Natural killer cell (primary cell): ENCODE results near the gene CASQ2. TPM values are rescaled to one million over a fixed set of nuclear protein-coding genes. Genes with fewer than 3 reads are reported as not detected.

ENCODE experiments used
- ATAC-seq, 3 donors: fragments of 150-1000 bp in 2 of 3; fragments of 200-7000 bp in 1 of 3; cut with Tn5 transposase; 1 replicate in 1 of 3; 2 replicates in 2 of 3; pipeline ENCODE4 v1.10.0; 2021; ENCODE audit warnings: mild to moderate bottlenecking in 2 of 3, moderate library complexity in 2 of 3
- DNase-seq, 2 donors: peaks; one replicate each; pipeline versions ENCODE4 v3.0.0 to v3.0.0-alpha.2; 2013 to 2021; ENCODE audit warnings: mixed read lengths in 1 of 2
- H3K27ac ChIP-seq: one replicate; pipeline ENCODE4 v1.5.1; 2013; ENCODE audit warnings: mild to moderate bottlenecking, low read length
- H3K27me3 ChIP-seq: one replicate; pipeline ENCODE4 v1.6.1; 2013; ENCODE audit warnings: low read length; ENCODE audit not compliant: control insufficient read depth, insufficient read depth
- H3K36me3 ChIP-seq: one replicate; pipeline ENCODE4 v1.6.1; 2013; ENCODE audit warnings: low read length; ENCODE audit not compliant: control insufficient read depth, insufficient read depth
- H3K4me1 ChIP-seq: one replicate; pipeline ENCODE4 v1.6.1; 2013; ENCODE audit warnings: low read length; ENCODE audit not compliant: control insufficient read depth, insufficient read depth
- H3K4me3 ChIP-seq: one replicate; pipeline ENCODE4 v1.5.1; 2013; ENCODE audit warnings: low read length
- H3K9me3 ChIP-seq: one replicate; pipeline ENCODE4 v1.6.1; 2013; ENCODE audit warnings: low read length; ENCODE audit not compliant: control insufficient read depth, insufficient read depth
- H3K27ac Mint-ChIP-seq, 2 donors: one replicate each; pipeline ENCODE4 v1.8.0; 2022; ENCODE audit warnings: mild to moderate bottlenecking in 2 of 2, mixed read lengths in 2 of 2, moderate library complexity in 1 of 2
- H3K27me3 Mint-ChIP-seq, 2 donors: one replicate each; pipeline ENCODE4 v1.8.0; 2022; ENCODE audit warnings: low read depth in 2 of 2, mixed read lengths in 2 of 2
- H3K36me3 Mint-ChIP-seq: one replicate; pipeline ENCODE4 v1.8.0; 2022; ENCODE audit warnings: mixed read lengths
- H3K4me1 Mint-ChIP-seq, 2 donors: one replicate each; pipeline ENCODE4 v1.8.0; 2022; ENCODE audit warnings: mixed read lengths in 2 of 2
- H3K4me3 Mint-ChIP-seq: one replicate; pipeline ENCODE4 v1.8.0; 2022; ENCODE audit warnings: mild to moderate bottlenecking, moderate library complexity, mixed read lengths
- H3K9me3 Mint-ChIP-seq, 2 donors: one replicate each; pipeline ENCODE4 v1.8.0; 2022; ENCODE audit warnings: mixed read lengths in 2 of 2
- CTCF ChIP-seq: fragments of 200-600 bp; IDR thresholded peaks from one replicate; pipeline ENCODE4 v1.8.0; 2022; ENCODE audit warnings: antibody characterized with exemption
- WGBS: methylation state at CpG from one replicate; pipeline ENCODE4 v1.1.7; 2013; ENCODE audit warnings: missing lambda C conversion rate; ENCODE audit not compliant: insufficient coverage; 5-methylcytosine and 5-hydroxymethylcytosine counted together
- intact Hi-C: fragments of 100-400 bp; cut with micrococcal nuclease; formaldehyde crosslinking; loops from one replicate; pipeline ENCODE4 v1.14.2; 2022
- total RNA-seq, 4 donors: library from RNA; stranded (reverse); fragments of 120-200 nt in 1 of 4; gene quantifications; one replicate each; pipeline versions ENCODE4 v1.2.3 to v1.2.4, GENCODE V29; 2013 to 2022

Gene CASQ2
- total RNA-seq, 3 donors from 2014 or later (not counting 1 experiment from before 2014, with no cell fraction given) = not detected

GRCh38 chr1:115722221-115722620 lies 46.3 kb downstream of the CASQ2 start:
- no peaks in the 10 kb centered on the region for H3K36me3 Mint-ChIP-seq
- no CpG with 5 or more reads among the region's 1 CpG for WGBS
- H3K4me1 ChIP-seq = no peaks in the 10 kb centered on the region
- H3K9me3 ChIP-seq = no peaks in the 10 kb centered on the region
- no peak overlapping the region for H3K4me3 ChIP-seq
- DNase-seq = no peak
- no peak for TF ChIP-seq CTCF
- no peaks in the 10 kb centered on the region for H3K27me3 Mint-ChIP-seq
- H3K36me3 ChIP-seq = no peaks in the 10 kb centered on the region
- ATAC-seq = no peak
- H3K27ac ChIP-seq = no peak overlapping the region
- no peaks in the 10 kb centered on the region for H3K4me1 Mint-ChIP-seq
- no peak overlapping the region for H3K4me3 Mint-ChIP-seq
- H3K27ac Mint-ChIP-seq = no peak overlapping the region
- no peaks in the 10 kb centered on the region for H3K9me3 Mint-ChIP-seq
- intact Hi-C loops = no loop called here
- no peaks in the 10 kb centered on the region for H3K27me3 ChIP-seq

GRCh38 chr1:115719285-115719684 lies 49.2 kb downstream of the CASQ2 start:
- TF ChIP-seq CTCF = no peak
- intact Hi-C loops = no loop called here
- no peak for ATAC-seq
- H3K9me3 Mint-ChIP-seq = no peaks in the 10 kb centered on the region
- H3K4me1 Mint-ChIP-seq = no peaks in the 10 kb centered on the region
- no peaks in the 10 kb centered on the region for H3K36me3 Mint-ChIP-seq
- DNase-seq = no peak
- Histone ChIP-seq H3K4me3 (no peak overlapping the region), H3K9me3 (no peaks in the 10 kb centered on the region), H3K36me3 (no peaks in the 10 kb centered on the region), H3K27ac (no peak overlapping the region), H3K4me1 (no peaks in the 10 kb centered on the region), H3K27me3 (no peaks in the 10 kb centered on the region)
- no peaks in the 10 kb centered on the region for H3K27me3 Mint-ChIP-seq
- WGBS = 92% methylated on average over 7 of the region's 7 CpGs
- no peak overlapping the region for H3K27ac Mint-ChIP-seq
- no peak overlapping the region for H3K4me3 Mint-ChIP-seq

GRCh38 chr1:115718011-115718754 lies 50.3 kb downstream of the CASQ2 start:
- Histone ChIP-seq H3K4me1 (no peaks in the 10 kb centered on the region), H3K27ac (no peak overlapping the region), H3K27me3 (no peaks in the 10 kb centered on the region), H3K9me3 (no peaks in the 10 kb centered on the region), H3K4me3 (no peak overlapping the region), H3K36me3 (no peaks in the 10 kb centered on the region)
- Mint-ChIP-seq H3K9me3 (no peaks in the 10 kb centered on the region), H3K27me3 (no peaks in the 10 kb centered on the region), H3K36me3 (no peaks in the 10 kb centered on the region), H3K4me1 (no peaks in the 10 kb centered on the region), H3K27ac (no peak overlapping the region), H3K4me3 (no peak overlapping the region)
- intact Hi-C loops = no loop called here
- ATAC-seq = no peak
- no peak for DNase-seq
- no peak for TF ChIP-seq CTCF
- WGBS = 85% methylated on average over 5 of the region's 5 CpGs

- Mint-ChIP-seq H3K4me3 (no peak overlapping the region), H3K9me3 (no peaks in the 10 kb centered on the region), H3K27ac (no peak overlapping the region), H3K4me1 (no peaks in the 10 kb centered on the region), H3K27me3 (no peaks in the 10 kb centered on the region), H3K36me3 (no peaks in the 10 kb centered on the region)
- Histone ChIP-seq H3K36me3 (no peaks in the 10 kb centered on the region), H3K9me3 (no peaks in the 10 kb centered on the region), H3K4me1 (no peaks in the 10 kb centered on the region), H3K4me3 (no peak overlapping the region), H3K27me3 (no peaks in the 10 kb centered on the region), H3K27ac (no peak overlapping the region)
- no peak for ATAC-seq
- WGBS = 48% methylated on average over 5 of the region's 5 CpGs
- intact Hi-C loops = no loop called here
- TF ChIP-seq CTCF = no peak
- DNase-seq = peak in 1 of 2 donors; percentile 44
Measured at GRCh38 chr1:115717541-115717940, 51.0 kb downstream of the CASQ2 start.
